Neuronal stem cell (in vitro differentiated cells): Measurements from ENCODE around the gene TRPM3.

Experiments
- DNase-seq: peaks from one replicate; pipeline ENCODE4 v3.0.0-alpha.2; 2013; ENCODE audit warnings: low spot score
- H2AFZ ChIP-seq: one replicate; pipeline ENCODE4 v1.6.1; 2013; ENCODE audit warnings: mild to moderate bottlenecking, low read length, inconsistent platforms
- H2AK5ac ChIP-seq: 2 replicates; pipeline ENCODE4 v1.6.1; 2013; ENCODE audit warnings: low read depth, mild to moderate bottlenecking, inconsistent platforms, low read length, moderate library complexity, mixed read lengths
- H2BK120ac ChIP-seq: 2 replicates; pipeline ENCODE4 v1.6.1; 2013; ENCODE audit warnings: low read depth, mild to moderate bottlenecking, inconsistent platforms, low read length, moderate library complexity, mixed read lengths
- H2BK12ac ChIP-seq: one replicate; pipeline ENCODE4 v1.6.1; 2013; ENCODE audit warnings: low read length, inconsistent platforms
- H2BK15ac ChIP-seq: 2 replicates; pipeline ENCODE4 v1.6.1; 2013; ENCODE audit warnings: mild to moderate bottlenecking, low read length, inconsistent platforms, mixed read lengths
- H2BK5ac ChIP-seq: one replicate; pipeline ENCODE4 v1.6.1; 2013; ENCODE audit warnings: inconsistent platforms, mild to moderate bottlenecking, low read length, moderate library complexity
- H3K14ac ChIP-seq: one replicate; pipeline ENCODE4 v1.6.1; 2013; ENCODE audit warnings: low read length, inconsistent platforms
- H3K18ac ChIP-seq: 2 replicates; pipeline ENCODE4 v1.6.1; 2013; ENCODE audit warnings: low read length, inconsistent platforms
- H3K23ac ChIP-seq: 2 replicates; pipeline ENCODE4 v1.6.1; 2013; ENCODE audit warnings: low read depth, mild to moderate bottlenecking, mixed read lengths, low read length, inconsistent platforms; ENCODE audit not compliant: poor library complexity
- H3K27ac ChIP-seq: replicated peaks from 3 replicates; pipeline ENCODE4 v1.5.1; 2013; ENCODE audit warnings: low read length, inconsistent platforms
- H3K27me3 ChIP-seq, 3 experiments: 2 replicates each; pipeline ENCODE4 v1.6.1; 2013; ENCODE audit warnings: low read length in 3 of 3, mild to moderate bottlenecking in 2 of 3, inconsistent platforms in 1 of 3, low read depth in 1 of 3, mixed read lengths in 1 of 3, moderate library complexity in 1 of 3; ENCODE audit not compliant: control insufficient read depth in 3 of 3, insufficient read depth in 3 of 3
- H3K36me3 ChIP-seq, 2 donors: replicated peaks in 1 of 2; 2 replicates each; pipeline ENCODE4 v1.6.1; 2013; ENCODE audit warnings: low read length in 2 of 2; ENCODE audit not compliant: control insufficient read depth in 2 of 2, insufficient read depth in 2 of 2
- H3K4ac ChIP-seq: 2 replicates; pipeline ENCODE4 v1.6.1; 2013; ENCODE audit warnings: inconsistent platforms, mild to moderate bottlenecking, low read length, moderate library complexity
- H3K4me1 ChIP-seq, 2 donors: 1 replicate in 1 of 2; 2 replicates in 1 of 2; pipeline ENCODE4 v1.6.1; 2013; ENCODE audit warnings: low read length in 2 of 2, low read depth in 1 of 2; ENCODE audit not compliant: control insufficient read depth in 2 of 2, insufficient read depth in 1 of 2
- H3K4me2 ChIP-seq: one replicate; pipeline ENCODE4 v1.6.1; 2013; ENCODE audit warnings: mild to moderate bottlenecking, low read length, inconsistent platforms; ENCODE audit not compliant: insufficient read depth, poor library complexity, severe bottlenecking
- H3K4me3 ChIP-seq, 2 donors: 2 replicates each; pipeline ENCODE4 v1.5.1; 2013; ENCODE audit warnings: low read length in 2 of 2, mild to moderate bottlenecking in 2 of 2, inconsistent platforms in 1 of 2, moderate library complexity in 1 of 2
- H3K79me1 ChIP-seq: one replicate; pipeline ENCODE4 v1.6.1; 2013; ENCODE audit warnings: low read depth, mild to moderate bottlenecking, inconsistent platforms, low read length, moderate library complexity
- H3K9ac ChIP-seq: one replicate; pipeline ENCODE4 v1.6.1; 2013; ENCODE audit warnings: mild to moderate bottlenecking, low read depth, low read length, inconsistent platforms; ENCODE audit not compliant: poor library complexity
- H3K9me3 ChIP-seq, 2 donors: replicated peaks in 1 of 2; 2 replicates each; pipeline versions ENCODE3 to v1.6.1; 2013; ENCODE audit warnings: low read length in 2 of 2, mild to moderate bottlenecking in 2 of 2, inconsistent platforms in 1 of 2, low read depth in 1 of 2, mixed read lengths in 1 of 2, moderate library complexity in 1 of 2; ENCODE audit not compliant: control insufficient read depth in 2 of 2, insufficient read depth in 1 of 2
- H4K8ac ChIP-seq: one replicate; pipeline ENCODE4 v1.6.1; 2013; ENCODE audit warnings: low read depth, mild to moderate bottlenecking, inconsistent platforms, low read length, moderate library complexity
- H4K91ac ChIP-seq: one replicate; pipeline ENCODE4 v1.6.1; 2013; ENCODE audit warnings: low read length, low read depth, mild to moderate bottlenecking, inconsistent platforms; ENCODE audit not compliant: poor library complexity
- WGBS, 2 donors: extraction: QIAGEN DNeasy Blood & Tissue Kit; methylation state at CpG; one replicate each; pipeline ENCODE4 v1.1.7; 2013; ENCODE audit warnings: missing lambda C conversion rate in 2 of 2, mixed read lengths in 1 of 2; ENCODE audit not compliant: insufficient read length in 2 of 2, insufficient replicate concordance in 1 of 2; ENCODE audit errors: extremely low coverage in 2 of 2; 5-methylcytosine and 5-hydroxymethylcytosine counted together

TRPM3 gene

DNA sequence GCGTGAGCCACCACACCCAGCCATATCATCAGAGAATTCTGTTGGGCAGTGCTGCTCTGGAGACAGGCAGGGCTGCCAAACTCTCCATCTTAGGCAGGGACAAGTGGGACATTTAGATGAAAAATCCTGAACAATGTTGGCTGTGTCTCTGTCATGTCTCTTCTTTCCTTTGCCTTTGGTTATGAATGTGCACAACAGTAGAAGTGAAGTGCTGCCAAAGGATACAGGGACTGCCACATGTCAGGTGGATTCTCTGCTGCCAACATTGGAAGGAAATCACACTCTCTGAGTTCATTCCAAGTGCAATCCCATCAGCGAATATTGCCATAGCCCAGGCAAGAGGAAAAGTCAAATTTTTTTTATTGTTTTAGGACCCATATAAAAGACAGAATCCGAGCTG is 348.8 kb downstream of the TRPM3 start:
- H3K9me3 ChIP-seq: peaks cover 0 to 8% of the 10 kb centered on the region in 2 donors
- no peak overlapping the region for H3K4me3 ChIP-seq
- H3K27ac ChIP-seq: no peak overlapping the region
- no CpG with 5 or more reads among the region's 3 CpGs for WGBS, 2 donors
- no peak overlapping the region for H2BK120ac ChIP-seq
- H3K18ac ChIP-seq: no peak overlapping the region
- no peak overlapping the region for H3K4ac ChIP-seq
- H2BK12ac ChIP-seq: no peak overlapping the region
- no peak overlapping the region for H3K23ac ChIP-seq
- no peaks in the 10 kb centered on the region for H3K79me1 ChIP-seq
- no peak overlapping the region for H4K91ac ChIP-seq
- no peak for DNase-seq
- no peak overlapping the region for H2AFZ ChIP-seq
- H3K9ac ChIP-seq: no peak overlapping the region
- peaks cover 4 to 20% of the 10 kb centered on the region in 2 donors for H3K4me1 ChIP-seq
- H3K14ac ChIP-seq: no peak overlapping the region
- H3K4me2 ChIP-seq: no peak overlapping the region
- no peak overlapping the region for H2BK5ac ChIP-seq
- no peaks in the 10 kb centered on the region for H3K36me3 ChIP-seq
- H4K8ac ChIP-seq: no peak overlapping the region
- no peaks in the 10 kb centered on the region for H3K27me3 ChIP-seq
- H2AK5ac ChIP-seq: no peak overlapping the region
- no peak overlapping the region for H2BK15ac ChIP-seq

DNA sequence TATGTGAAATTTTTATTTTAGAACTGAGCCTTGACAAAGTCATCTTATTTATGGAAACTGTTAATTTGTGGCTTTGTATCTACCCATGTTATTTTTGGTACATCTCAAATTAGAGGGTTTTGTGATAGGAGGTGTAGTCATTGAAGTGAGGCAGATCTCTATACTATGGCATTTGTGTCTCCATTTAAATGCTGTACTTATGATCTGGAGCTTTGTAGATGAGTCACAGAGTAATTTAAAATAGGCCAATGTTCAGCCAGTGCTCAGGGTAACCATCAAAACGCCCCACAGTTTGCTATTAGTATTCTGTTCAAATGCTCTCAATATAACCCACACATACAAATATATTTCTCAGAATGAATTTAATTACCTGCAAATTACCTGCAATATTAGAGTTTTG is 355.5 kb downstream of the TRPM3 start:
- H2BK120ac ChIP-seq: no peak overlapping the region
- H3K23ac ChIP-seq: no peak overlapping the region
- no peak overlapping the region for H2BK12ac ChIP-seq
- H3K27ac ChIP-seq: no peak overlapping the region
- no peak overlapping the region for H2BK5ac ChIP-seq
- peaks cover 0 to 6% of the 10 kb centered on the region in 2 donors for H3K36me3 ChIP-seq
- H3K79me1 ChIP-seq: no peaks in the 10 kb centered on the region
- H4K8ac ChIP-seq: no peak overlapping the region
- H2AFZ ChIP-seq: no peak overlapping the region
- H3K4me2 ChIP-seq: no peak overlapping the region
- no peak overlapping the region for H4K91ac ChIP-seq
- H3K4ac ChIP-seq: no peak overlapping the region
- H3K4me3 ChIP-seq: no peak overlapping the region
- H3K4me1 ChIP-seq: peaks cover 3 to 6% of the 10 kb centered on the region in 2 donors
- no peak overlapping the region for H2AK5ac ChIP-seq
- peaks cover 0 to under 1% of the 10 kb centered on the region in 2 donors for H3K9me3 ChIP-seq
- no CpG with 5 or more reads among the region's 1 CpG for WGBS, 2 donors
- no peak overlapping the region for H3K9ac ChIP-seq
- DNase-seq: no peak
- no peak overlapping the region for H3K14ac ChIP-seq
- H3K27me3 ChIP-seq: no peaks in the 10 kb centered on the region
- H3K18ac ChIP-seq: no peak overlapping the region
- H2BK15ac ChIP-seq: no peak overlapping the region

DNA sequence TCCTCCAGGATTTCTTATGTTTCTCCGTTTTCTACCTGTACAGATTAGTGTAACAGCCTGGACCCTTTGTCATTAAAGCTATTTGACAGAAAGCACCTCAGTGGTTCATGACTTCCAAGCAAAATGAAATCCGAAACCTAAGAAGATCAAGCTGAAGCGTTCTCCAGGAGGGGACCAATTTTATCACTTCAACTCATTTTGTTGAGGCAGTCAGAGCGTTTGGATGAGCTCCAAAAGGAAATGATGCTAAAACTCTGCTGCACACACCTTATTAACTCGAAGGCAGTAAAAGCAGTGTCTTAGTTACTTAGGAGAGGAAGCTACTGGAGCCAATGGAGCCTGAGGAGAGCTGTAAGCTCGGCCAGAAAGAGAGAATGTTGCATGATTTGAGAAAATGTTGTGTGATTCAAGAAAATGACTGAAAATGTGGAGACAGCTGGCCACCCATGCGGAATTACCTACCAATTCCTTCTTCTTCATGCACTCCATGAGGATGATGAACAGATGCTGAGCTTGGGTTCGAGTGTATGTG is 360.2 kb downstream of the TRPM3 start:
- H3K4me1 ChIP-seq: peaks cover 0 to 1% of the 10 kb centered on the region in 2 donors
- no peak overlapping the region for H4K91ac ChIP-seq
- no peak overlapping the region for H3K27ac ChIP-seq
- H3K79me1 ChIP-seq: no peaks in the 10 kb centered on the region
- H2BK120ac ChIP-seq: no peak overlapping the region
- no peak overlapping the region for H3K18ac ChIP-seq
- H2AFZ ChIP-seq: no peak overlapping the region
- no peak overlapping the region for H3K4me2 ChIP-seq
- no peak overlapping the region for H3K9ac ChIP-seq
- no peak overlapping the region for H2AK5ac ChIP-seq
- no CpG with 5 or more reads among the region's 8 CpGs for WGBS, 2 donors
- no peak overlapping the region for H3K4me3 ChIP-seq
- DNase-seq: no peak
- no peak overlapping the region for H2BK15ac ChIP-seq
- H3K4ac ChIP-seq: no peak overlapping the region
- no peaks in the 10 kb centered on the region for H3K27me3 ChIP-seq
- H4K8ac ChIP-seq: no peak overlapping the region
- H2BK12ac ChIP-seq: no peak overlapping the region
- H3K36me3 ChIP-seq: peaks cover 5 to 18% of the 10 kb centered on the region in 2 donors
- no peak overlapping the region for H3K23ac ChIP-seq
- H3K14ac ChIP-seq: no peak overlapping the region
- no peak overlapping the region for H2BK5ac ChIP-seq
- peaks cover 2 to 3% of the 10 kb centered on the region in 2 donors for H3K9me3 ChIP-seq

- Histone ChIP-seq H2BK15ac (no peak overlapping the region), H3K4me2 (no peak overlapping the region), H3K36me3 (peaks cover 5 to 18% of the 10 kb centered on the region in 2 donors), H3K4me1 (peaks cover 0 to 1% of the 10 kb centered on the region in 2 donors), H2AK5ac (no peak overlapping the region), H2BK120ac (no peak overlapping the region), H4K91ac (no peak overlapping the region), H2BK5ac (no peak overlapping the region), H3K27me3 (no peaks in the 10 kb centered on the region), H3K9me3 (peaks cover 2 to 3% of the 10 kb centered on the region in 2 donors), H3K4ac (no peak overlapping the region), H3K27ac (no peak overlapping the region), H3K18ac (no peak overlapping the region), H3K79me1 (no peaks in the 10 kb centered on the region), H2AFZ (no peak overlapping the region), H3K9ac (no peak overlapping the region), H3K23ac (no peak overlapping the region), H3K4me3 (no peak overlapping the region), H2BK12ac (no peak overlapping the region), H3K14ac (no peak overlapping the region), H4K8ac (no peak overlapping the region)
- WGBS, 2 donors: no CpG with 5 or more reads among the region's 8 CpGs
- DNase-seq: no peak
These were observed 361.2 kb downstream of the TRPM3 start for GRCh38 chr9:70760228-70760627.
